HEK293 (cell line): ENCODE results near the gene DDX17.
A peak's percentile ranks its signal among the peaks of the same experiment; 100 is the strongest.

Experiments
- CTCF ChIA-PET: fragments of 350-600 bp; formaldehyde crosslinking; extraction: SDS; loops from one replicate; lab custom pipeline; 2021; ENCODE audit warnings: antibody characterized with exemption; lab: Yijun Ruan, JAX
- POLR2A ChIA-PET: fragments of 300-600 bp; formaldehyde crosslinking; extraction: SDS; loops from one replicate; lab custom pipeline; 2020; ENCODE audit warnings: antibody characterized with exemption, inconsistent platforms; lab: Yijun Ruan, JAX
- H3K27ac ChIP-seq: fragments of 200-500 bp; sonication (Bioruptor generic); 2 replicates; pipeline ENCODE4 v1.5.1; 2014; ENCODE audit warnings: low read depth, low read length, control low read depth, inconsistent platforms; ENCODE audit errors: extremely low read depth
- H3K36me3 ChIP-seq, 2 experiments: fragments of 200-500 bp in 1 of 2; sonication (Bioruptor generic) in 1 of 2; 1 replicate in 1 of 2; 2 replicates in 1 of 2; pipeline ENCODE4 v1.5.1; 2014 to 2017; ENCODE audit warnings: inconsistent platforms in 2 of 2, low read length in 2 of 2; ENCODE audit not compliant: control insufficient read depth in 2 of 2, insufficient read depth in 1 of 2
- H3K4me1 ChIP-seq: fragments of 200-500 bp; sonication (Bioruptor generic); 2 replicates; pipeline ENCODE4 v1.5.1; 2014; ENCODE audit warnings: mild to moderate bottlenecking, low read length, inconsistent platforms; ENCODE audit not compliant: control insufficient read depth, insufficient read depth
- H3K4me3 ChIP-seq: 2 replicates; pipeline ENCODE4 v1.5.1; 2011; ENCODE audit warnings: low read depth, mild to moderate bottlenecking, control low read depth, low read length, moderate library complexity
- H3K9me3 ChIP-seq: fragments of 200-500 bp; sonication (Bioruptor generic); 2 replicates; pipeline ENCODE4 v1.5.1; 2014; ENCODE audit warnings: low read depth, low read length, inconsistent platforms; ENCODE audit not compliant: control insufficient read depth, insufficient read depth
- GLIS1 ChIP-seq: fragments of 450-650 bp; formaldehyde crosslinking; IDR thresholded peaks from 2 replicates; pipeline ENCODE4 v1.5.1; 2016; ENCODE audit warnings: missing biosample characterization, missing genetic modification characterization
- KLF10 ChIP-seq: fragments of 450-650 bp; IDR thresholded peaks from 2 replicates; pipeline ENCODE4 v1.5.1; 2018; ENCODE audit warnings: missing biosample characterization, mild to moderate bottlenecking, missing genetic modification characterization
- KLF16 ChIP-seq: fragments of 450-650 bp; formaldehyde crosslinking; IDR thresholded peaks from 2 replicates; pipeline ENCODE4 v1.5.1; 2017; ENCODE audit warnings: missing biosample characterization, missing genetic modification characterization
- KLF7 ChIP-seq: fragments of 450-650 bp; formaldehyde crosslinking; IDR thresholded peaks from 2 replicates; pipeline ENCODE4 v1.5.1; 2016; ENCODE audit warnings: missing biosample characterization, missing genetic modification characterization, borderline replicate concordance
- KLF8 ChIP-seq: fragments of 450-650 bp; formaldehyde crosslinking; IDR thresholded peaks from 2 replicates; pipeline ENCODE4 v1.5.1; 2016; ENCODE audit warnings: missing biosample characterization, missing genetic modification characterization
- MYNN ChIP-seq: fragments of 450-650 bp; formaldehyde crosslinking; IDR thresholded peaks from 2 replicates; pipeline ENCODE4 v1.5.1; 2016; ENCODE audit warnings: missing biosample characterization, missing genetic modification characterization, borderline replicate concordance
- OSR2 ChIP-seq: fragments of 450-650 bp; formaldehyde crosslinking; IDR thresholded peaks from 2 replicates; pipeline ENCODE4 v1.5.1; 2016; ENCODE audit warnings: missing biosample characterization, missing genetic modification characterization
- PRDM1 ChIP-seq: fragments of 450-650 bp; formaldehyde crosslinking; IDR thresholded peaks from 2 replicates; pipeline ENCODE4; 2016; ENCODE audit warnings: missing biosample characterization, missing genetic modification characterization
- SP7 ChIP-seq: fragments of 450-650 bp; formaldehyde crosslinking; IDR thresholded peaks from 2 replicates; pipeline ENCODE4 v1.5.1; 2016; ENCODE audit warnings: missing biosample characterization, missing genetic modification characterization
- TRIM28 ChIP-seq: IDR thresholded peaks from 2 replicates; pipeline ENCODE4 v1.6.1; 2011; ENCODE audit warnings: low read length, control low read depth, borderline replicate concordance
- ZFP41 ChIP-seq: fragments of 450-650 bp; formaldehyde crosslinking; IDR thresholded peaks from 2 replicates; pipeline ENCODE4 v1.5.1; 2016; ENCODE audit warnings: missing biosample characterization, missing genetic modification characterization, borderline replicate concordance
- ZNF157 ChIP-seq: fragments of 450-650 bp; formaldehyde crosslinking; IDR thresholded peaks from 2 replicates; pipeline ENCODE4 v1.5.1; 2016; ENCODE audit warnings: missing biosample characterization, missing genetic modification characterization
- ZNF221 ChIP-seq: fragments of 450-650 bp; formaldehyde crosslinking; IDR thresholded peaks from 2 replicates; pipeline ENCODE4 v1.5.1; 2017; ENCODE audit warnings: missing biosample characterization, missing genetic modification characterization, borderline replicate concordance
- ZNF274 ChIP-seq, 2 experiments: fragments of 200-500 bp in 1 of 2; fragments of 450-650 bp in 1 of 2; sonication (Bioruptor generic) in 1 of 2; formaldehyde crosslinking in 1 of 2; IDR thresholded peaks; 2 replicates each; pipeline versions ENCODE4 v1.5.1 to v1.6.1; 2014 to 2016; ENCODE audit warnings: borderline replicate concordance in 1 of 2, inconsistent platforms in 1 of 2, low read length in 1 of 2, missing biosample characterization in 1 of 2, missing genetic modification characterization in 1 of 2
- ZNF292 ChIP-seq: fragments of 450-650 bp; formaldehyde crosslinking; IDR thresholded peaks from 2 replicates; pipeline ENCODE4 v1.5.1; 2016; ENCODE audit warnings: low read depth, missing biosample characterization, missing genetic modification characterization, borderline replicate concordance
- ZNF302 ChIP-seq: fragments of 450-650 bp; formaldehyde crosslinking; IDR thresholded peaks from 2 replicates; pipeline ENCODE4 v1.5.1; 2016; ENCODE audit warnings: missing biosample characterization, missing genetic modification characterization, low read depth
- ZNF394 ChIP-seq: fragments of 450-650 bp; formaldehyde crosslinking; IDR thresholded peaks from 2 replicates; pipeline ENCODE4 v1.5.1; 2016; ENCODE audit warnings: missing biosample characterization, missing genetic modification characterization, mild to moderate bottlenecking, moderate library complexity, borderline replicate concordance
- ZNF561 ChIP-seq: fragments of 450-650 bp; IDR thresholded peaks from 2 replicates; pipeline ENCODE4 v1.5.1; 2018; ENCODE audit warnings: missing biosample characterization, missing genetic modification characterization, borderline replicate concordance
- ZNF664 ChIP-seq: fragments of 450-650 bp; formaldehyde crosslinking; IDR thresholded peaks from 2 replicates; pipeline ENCODE4 v1.5.1; 2016; ENCODE audit warnings: missing biosample characterization, missing genetic modification characterization
- ZNF776 ChIP-seq: fragments of 450-650 bp; formaldehyde crosslinking; IDR thresholded peaks from 2 replicates; pipeline ENCODE4 v1.5.0; 2017; ENCODE audit warnings: missing biosample characterization, missing genetic modification characterization, borderline replicate concordance
- ZXDB ChIP-seq: fragments of 450-650 bp; formaldehyde crosslinking; IDR thresholded peaks from 2 replicates; pipeline ENCODE4 v1.5.1; 2016; ENCODE audit warnings: missing biosample characterization, missing genetic modification characterization
- TF ChIP-seq, protein P1 (sequence below): sonication (generic); formaldehyde crosslinking; IDR thresholded peaks from 2 replicates; pipeline ENCODE4 v1.8.1; 2022; ENCODE audit warnings: mild to moderate bottlenecking, moderate library complexity, missing genetic modification reagents
- TF ChIP-seq, protein P2 (sequence below): fragments of 450-650 bp; formaldehyde crosslinking; IDR thresholded peaks from 2 replicates; pipeline ENCODE4 v1.5.1; 2017; ENCODE audit warnings: missing biosample characterization, missing genetic modification characterization
- TF ChIP-seq, protein P3 (sequence below): IDR thresholded peaks from 2 replicates; pipeline ENCODE4 v1.6.1; 2011; ENCODE audit warnings: mild to moderate bottlenecking, low read depth, low read length, borderline replicate concordance
- TF ChIP-seq, protein P4 (sequence below): fragments of 450-650 bp; formaldehyde crosslinking; IDR thresholded peaks from 2 replicates; pipeline ENCODE4 v1.5.1; 2016; ENCODE audit warnings: missing biosample characterization, missing genetic modification characterization
- TF ChIP-seq, protein P5 (sequence below): fragments of 450-650 bp; formaldehyde crosslinking; IDR thresholded peaks from 2 replicates; pipeline ENCODE4 v1.5.1; 2016; ENCODE audit warnings: missing biosample characterization, missing genetic modification characterization

The DDX17 gene

DNA sequence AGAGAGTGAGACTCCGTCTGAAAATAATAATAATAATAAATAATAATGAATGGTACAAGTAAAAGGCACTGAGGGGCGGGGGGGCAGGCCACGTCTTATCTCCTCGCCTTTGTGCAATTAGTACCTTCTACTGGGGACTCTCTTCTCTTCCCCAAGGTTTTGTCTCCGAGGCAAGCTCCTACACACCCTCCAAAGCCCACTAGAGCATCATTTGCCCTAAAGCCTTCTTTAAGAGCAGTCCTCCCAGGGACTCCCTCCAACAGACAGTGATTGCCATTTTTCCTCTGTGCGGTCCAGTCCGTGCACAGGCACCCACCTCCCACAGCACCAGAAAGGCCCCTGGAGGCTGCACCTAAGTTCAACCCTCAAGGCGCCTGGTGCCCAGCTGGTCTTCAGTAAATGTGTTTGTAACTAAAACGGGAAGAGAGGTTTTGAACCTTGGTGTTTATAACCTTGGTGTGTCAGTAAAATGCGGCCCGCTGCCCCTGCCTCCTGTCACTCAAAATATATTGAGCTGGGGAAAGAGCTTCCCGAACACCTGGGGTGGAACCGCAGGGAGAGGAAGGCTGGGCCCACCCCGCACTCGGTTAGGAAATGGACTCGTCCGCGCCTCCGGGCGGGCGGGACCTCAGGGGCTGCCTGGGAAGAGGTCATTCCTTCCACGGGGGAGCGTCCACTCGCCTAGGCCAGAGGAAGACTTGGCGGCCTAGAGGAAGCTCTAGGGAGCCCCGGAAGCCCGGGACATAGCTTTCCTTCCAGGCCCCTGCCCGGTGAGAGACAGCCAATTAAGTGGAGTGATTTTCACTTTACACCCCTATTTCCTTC, 42.9 kb downstream of the DDX17 start (continued):
- no peak for TF ChIP-seq ZNF292 (tag by site-specific recombination)
- TF ChIP-seq ZNF302 (tag by site-specific recombination) = no peak
- no peak; the same call in 1 of the 2 replicates for TF ChIP-seq TRIM28
- TF ChIP-seq, protein P1, sequence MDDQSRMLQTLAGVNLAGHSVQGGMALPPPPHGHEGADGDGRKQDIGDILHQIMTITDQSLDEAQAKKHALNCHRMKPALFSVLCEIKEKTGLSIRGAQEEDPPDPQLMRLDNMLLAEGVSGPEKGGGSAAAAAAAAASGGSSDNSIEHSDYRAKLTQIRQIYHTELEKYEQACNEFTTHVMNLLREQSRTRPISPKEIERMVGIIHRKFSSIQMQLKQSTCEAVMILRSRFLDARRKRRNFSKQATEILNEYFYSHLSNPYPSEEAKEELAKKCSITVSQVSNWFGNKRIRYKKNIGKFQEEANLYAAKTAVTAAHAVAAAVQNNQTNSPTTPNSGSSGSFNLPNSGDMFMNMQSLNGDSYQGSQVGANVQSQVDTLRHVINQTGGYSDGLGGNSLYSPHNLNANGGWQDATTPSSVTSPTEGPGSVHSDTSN (CRISPR knock-in tag) = no peak
- TF ChIP-seq, protein P2, sequence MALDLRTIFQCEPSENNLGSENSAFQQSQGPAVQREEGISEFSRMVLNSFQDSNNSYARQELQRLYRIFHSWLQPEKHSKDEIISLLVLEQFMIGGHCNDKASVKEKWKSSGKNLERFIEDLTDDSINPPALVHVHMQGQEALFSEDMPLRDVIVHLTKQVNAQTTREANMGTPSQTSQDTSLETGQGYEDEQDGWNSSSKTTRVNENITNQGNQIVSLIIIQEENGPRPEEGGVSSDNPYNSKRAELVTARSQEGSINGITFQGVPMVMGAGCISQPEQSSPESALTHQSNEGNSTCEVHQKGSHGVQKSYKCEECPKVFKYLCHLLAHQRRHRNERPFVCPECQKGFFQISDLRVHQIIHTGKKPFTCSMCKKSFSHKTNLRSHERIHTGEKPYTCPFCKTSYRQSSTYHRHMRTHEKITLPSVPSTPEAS (tag by site-specific recombination) = no peak
- TF ChIP-seq ZFP41 = no peak
- peak; percentile 76 for TF ChIP-seq ZXDB (tag by site-specific recombination)
- TF ChIP-seq ZNF664 (tag by site-specific recombination) = no peak
- TF ChIP-seq, protein P3, sequence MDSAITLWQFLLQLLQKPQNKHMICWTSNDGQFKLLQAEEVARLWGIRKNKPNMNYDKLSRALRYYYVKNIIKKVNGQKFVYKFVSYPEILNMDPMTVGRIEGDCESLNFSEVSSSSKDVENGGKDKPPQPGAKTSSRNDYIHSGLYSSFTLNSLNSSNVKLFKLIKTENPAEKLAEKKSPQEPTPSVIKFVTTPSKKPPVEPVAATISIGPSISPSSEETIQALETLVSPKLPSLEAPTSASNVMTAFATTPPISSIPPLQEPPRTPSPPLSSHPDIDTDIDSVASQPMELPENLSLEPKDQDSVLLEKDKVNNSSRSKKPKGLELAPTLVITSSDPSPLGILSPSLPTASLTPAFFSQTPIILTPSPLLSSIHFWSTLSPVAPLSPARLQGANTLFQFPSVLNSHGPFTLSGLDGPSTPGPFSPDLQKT = no peak
- no peak; the same call in 1 of the 2 replicates for TF ChIP-seq MYNN (tag by site-specific recombination)
- peak; percentile 68; the same call in 1 of the 2 replicates for TF ChIP-seq KLF16 (tag by site-specific recombination)
- TF ChIP-seq ZNF394 (tag by site-specific recombination) = 0 out of 2 replicates have a peak, but pooled peaks have one; percentile 18
- peak; percentile 43; the same call in 1 of the 2 replicates for TF ChIP-seq SP7 (tag by site-specific recombination)
- peak; percentile 53; the same call in 1 of the 2 replicates for TF ChIP-seq KLF10
- TF ChIP-seq KLF8 (tag by site-specific recombination) = peak; percentile 28; the same call in 1 of the 2 replicates
- no peak for TF ChIP-seq PRDM1 (tag by site-specific recombination)
- TF ChIP-seq, all 188 proteins: peak for 41

DNA sequence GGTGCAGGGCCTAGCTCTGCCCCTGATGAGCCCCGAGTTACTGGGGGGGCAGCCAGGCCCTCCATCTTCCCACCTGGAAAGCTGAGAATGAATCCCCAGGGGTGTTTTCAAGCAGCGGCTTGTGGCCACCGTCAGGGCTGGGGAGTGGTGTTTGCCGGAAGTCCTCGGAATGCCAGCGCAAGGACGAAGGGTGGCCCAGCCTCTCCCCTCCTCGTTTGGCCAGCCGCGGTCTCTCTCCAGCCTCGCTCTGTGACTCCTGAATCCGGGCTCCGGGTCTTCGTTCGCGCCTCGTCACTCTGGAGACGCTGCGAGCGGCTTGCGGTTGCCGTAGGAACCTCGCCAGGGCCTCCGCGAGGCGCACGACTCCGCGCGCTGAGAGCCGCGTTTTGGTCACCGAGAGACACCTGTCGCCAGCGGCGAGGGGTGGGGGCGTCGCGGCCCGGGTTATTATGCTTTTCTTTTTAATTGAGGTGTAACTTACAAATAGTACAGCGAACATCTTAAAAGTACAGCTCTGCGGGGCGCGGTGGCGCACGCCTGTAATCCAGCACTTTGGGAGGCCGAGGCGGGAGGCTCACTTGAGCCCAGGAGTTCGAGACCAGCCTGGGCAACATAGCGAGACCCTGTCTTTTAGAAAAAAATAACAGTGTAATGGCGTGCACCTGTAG, 44.6 kb downstream of the DDX17 start:
- Histone ChIP-seq H3K36me3 (no peaks in the 10 kb centered on the region), H3K9me3 (no peaks in the 10 kb centered on the region), H3K27ac (no peak overlapping the region), H3K4me3 (no peak overlapping the region; the same call in 1 of the 2 replicates), H3K4me1 (no peaks in the 10 kb centered on the region)
- ChIA-PET POLR2A (interaction anchor here (0.5 to 1.3 kb wide), 4 partner anchors 36 to 109 kb away, joined by 3 to 5 read pairs (median 3); partner anchors contain the start of gene DMC1), CTCF (interaction anchor here (0.9 to 2.5 kb wide), 2 partner anchors 111 to 409 kb away, joined by 4 to 9 read pairs; no protein-coding TSS in a partner anchor)
- TF ChIP-seq ZNF561 (tag by site-specific recombination) (peak; percentile 83), ZNF157 (tag by site-specific recombination) (0 out of 2 replicates have a peak, but pooled peaks have one; percentile 33), ZNF776 (no peak), KLF7 (tag by site-specific recombination) (peak; percentile 77; the same call in 1 of the 2 replicates), ZXDB (tag by site-specific recombination) (peak; percentile 85), ZNF274 (IDR thresholded peaks at IDR 0.05; ENCODE audit: low read length) (no peak), ZNF274 (tag by site-specific recombination; IDR thresholded peaks at IDR 0.05; ENCODE audit: borderline replicate concordance) (no peak), SP7 (tag by site-specific recombination) (peak; percentile 84), ZNF221 (tag by site-specific recombination) (no peak), OSR2 (tag by site-specific recombination) (peak; percentile 7; the same call in 1 of the 2 replicates), GLIS1 (tag by site-specific recombination) (peak; percentile 92)
- TF ChIP-seq, protein P4, sequence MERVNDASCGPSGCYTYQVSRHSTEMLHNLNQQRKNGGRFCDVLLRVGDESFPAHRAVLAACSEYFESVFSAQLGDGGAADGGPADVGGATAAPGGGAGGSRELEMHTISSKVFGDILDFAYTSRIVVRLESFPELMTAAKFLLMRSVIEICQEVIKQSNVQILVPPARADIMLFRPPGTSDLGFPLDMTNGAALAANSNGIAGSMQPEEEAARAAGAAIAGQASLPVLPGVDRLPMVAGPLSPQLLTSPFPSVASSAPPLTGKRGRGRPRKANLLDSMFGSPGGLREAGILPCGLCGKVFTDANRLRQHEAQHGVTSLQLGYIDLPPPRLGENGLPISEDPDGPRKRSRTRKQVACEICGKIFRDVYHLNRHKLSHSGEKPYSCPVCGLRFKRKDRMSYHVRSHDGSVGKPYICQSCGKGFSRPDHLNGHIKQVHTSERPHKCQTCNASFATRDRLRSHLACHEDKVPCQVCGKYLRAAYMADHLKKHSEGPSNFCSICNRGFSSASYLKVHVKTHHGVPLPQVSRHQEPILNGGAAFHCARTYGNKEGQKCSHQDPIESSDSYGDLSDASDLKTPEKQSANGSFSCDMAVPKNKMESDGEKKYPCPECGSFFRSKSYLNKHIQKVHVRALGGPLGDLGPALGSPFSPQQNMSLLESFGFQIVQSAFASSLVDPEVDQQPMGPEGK (tag by site-specific recombination) = peak; percentile 96
- TF ChIP-seq, protein P5, sequence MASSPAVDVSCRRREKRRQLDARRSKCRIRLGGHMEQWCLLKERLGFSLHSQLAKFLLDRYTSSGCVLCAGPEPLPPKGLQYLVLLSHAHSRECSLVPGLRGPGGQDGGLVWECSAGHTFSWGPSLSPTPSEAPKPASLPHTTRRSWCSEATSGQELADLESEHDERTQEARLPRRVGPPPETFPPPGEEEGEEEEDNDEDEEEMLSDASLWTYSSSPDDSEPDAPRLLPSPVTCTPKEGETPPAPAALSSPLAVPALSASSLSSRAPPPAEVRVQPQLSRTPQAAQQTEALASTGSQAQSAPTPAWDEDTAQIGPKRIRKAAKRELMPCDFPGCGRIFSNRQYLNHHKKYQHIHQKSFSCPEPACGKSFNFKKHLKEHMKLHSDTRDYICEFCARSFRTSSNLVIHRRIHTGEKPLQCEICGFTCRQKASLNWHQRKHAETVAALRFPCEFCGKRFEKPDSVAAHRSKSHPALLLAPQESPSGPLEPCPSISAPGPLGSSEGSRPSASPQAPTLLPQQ (tag by site-specific recombination) = peak; percentile 96
